CD4-positive, alpha-beta T cell treated with Interleukin-1 beta for 1 hour (primary cell): Measurements from ENCODE around the gene LTF.
"Not testable (repeated sequence)": the region's sequence is repeated elsewhere in the genome, so short reads cannot be mapped to it uniquely, and the experiment has no call there.

Source experiments
- DNase-seq, 2 donors: peaks; one replicate each; pipeline ENCODE4 v3.0.0-alpha.2; 2020 to 2022

Gene LTF

DNA sequence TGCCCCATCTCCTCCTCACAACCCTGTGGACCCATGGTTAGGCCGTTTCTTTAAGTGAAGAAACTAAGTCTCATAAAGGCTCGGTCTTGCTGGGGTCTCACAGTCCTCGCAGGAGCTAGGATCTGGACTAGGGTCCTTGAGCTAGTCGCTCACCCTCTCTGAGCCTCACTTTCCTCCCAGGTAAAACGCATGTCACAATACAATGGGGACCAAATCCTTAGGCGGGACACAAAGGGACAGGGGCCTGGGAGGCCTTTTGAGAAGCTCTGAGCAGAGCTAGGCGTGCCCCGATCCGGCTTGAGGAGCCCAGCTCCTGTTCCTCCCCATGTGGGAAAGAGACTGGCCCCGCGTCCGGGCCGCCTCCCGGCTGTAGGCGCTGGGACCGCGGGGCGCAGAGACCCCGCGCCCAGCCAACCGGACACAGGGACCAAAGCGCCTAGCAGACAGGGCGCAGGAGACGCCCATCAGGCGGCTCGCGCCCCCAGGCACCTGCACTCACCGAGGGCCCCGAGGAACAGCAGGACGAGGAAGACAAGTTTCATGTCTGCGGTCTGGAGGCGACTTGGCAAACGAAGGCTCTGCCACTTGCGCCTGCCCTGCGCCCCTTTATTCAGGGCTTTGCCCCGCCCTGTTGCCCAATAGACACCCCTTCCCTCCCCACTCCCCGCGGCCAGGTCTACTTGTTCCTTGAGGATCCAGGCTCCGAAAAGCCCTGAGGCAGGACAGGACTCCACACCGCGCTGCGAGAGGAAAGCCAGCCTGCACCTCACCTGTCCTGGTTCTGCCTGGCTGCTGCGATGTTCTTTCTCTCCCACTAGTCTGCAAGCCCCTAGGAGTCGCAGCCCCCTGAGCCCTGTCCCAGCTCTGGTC lies at the start of gene LTF:
Gene LTF (minus strand): TSS at position 580 of the 870 bp plus-strand sequence. CDS start 38 bp downstream, at position 542.
- DNase-seq, result no peak

- no peak for DNase-seq
Measured at GRCh38 chr3:46512191-46512749, 47.6 kb upstream of the LTF start.

GRCh38 chr3:46509661-46510187 lies 45.0 kb upstream of the LTF start:
- no peak for DNase-seq

DNA sequence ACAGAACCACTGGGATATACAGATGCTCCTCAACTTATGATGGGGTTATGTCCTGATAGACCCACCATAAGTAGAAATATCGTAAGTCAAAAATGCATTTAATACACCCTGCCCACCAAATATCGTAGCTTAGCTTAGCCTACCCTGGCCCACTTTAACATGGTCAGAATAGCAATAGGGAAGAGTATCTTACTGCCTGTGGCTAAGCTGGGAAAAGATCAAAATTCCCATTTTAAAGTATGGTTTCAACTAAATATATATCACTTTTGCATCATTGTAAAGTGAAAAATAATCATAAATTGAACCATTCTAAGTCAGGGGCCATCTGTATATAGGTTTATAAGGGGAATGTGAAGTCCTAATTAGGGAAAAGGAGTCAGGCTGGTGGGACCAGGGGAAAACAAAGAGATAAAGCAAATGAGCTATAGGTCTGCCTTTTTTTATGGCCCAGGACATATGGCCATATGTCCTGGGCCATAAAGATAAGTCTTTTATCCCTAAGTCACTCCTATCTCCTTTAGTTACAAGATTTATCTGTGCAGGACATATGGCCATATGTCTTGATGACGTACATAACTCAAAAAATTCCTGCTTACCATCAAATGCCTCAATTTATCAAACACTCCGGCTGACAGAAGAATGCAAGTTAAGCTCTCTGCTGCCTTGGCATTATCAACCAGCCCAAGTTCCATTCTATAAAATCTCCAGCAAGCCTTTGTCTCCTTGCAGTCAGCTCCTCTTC lies 44.3 kb upstream of the LTF start:
- no peak for DNase-seq

GRCh38 chr3:46506526-46506925 lies 41.8 kb upstream of the LTF start:
- no peak for DNase-seq

- no peak for DNase-seq
Measured at GRCh38 chr3:46505953-46506352, 41.2 kb upstream of the LTF start.

GRCh38 chr3:46504789-46505188 lies 40.1 kb upstream of the LTF start:
- no peak for DNase-seq

DNA sequence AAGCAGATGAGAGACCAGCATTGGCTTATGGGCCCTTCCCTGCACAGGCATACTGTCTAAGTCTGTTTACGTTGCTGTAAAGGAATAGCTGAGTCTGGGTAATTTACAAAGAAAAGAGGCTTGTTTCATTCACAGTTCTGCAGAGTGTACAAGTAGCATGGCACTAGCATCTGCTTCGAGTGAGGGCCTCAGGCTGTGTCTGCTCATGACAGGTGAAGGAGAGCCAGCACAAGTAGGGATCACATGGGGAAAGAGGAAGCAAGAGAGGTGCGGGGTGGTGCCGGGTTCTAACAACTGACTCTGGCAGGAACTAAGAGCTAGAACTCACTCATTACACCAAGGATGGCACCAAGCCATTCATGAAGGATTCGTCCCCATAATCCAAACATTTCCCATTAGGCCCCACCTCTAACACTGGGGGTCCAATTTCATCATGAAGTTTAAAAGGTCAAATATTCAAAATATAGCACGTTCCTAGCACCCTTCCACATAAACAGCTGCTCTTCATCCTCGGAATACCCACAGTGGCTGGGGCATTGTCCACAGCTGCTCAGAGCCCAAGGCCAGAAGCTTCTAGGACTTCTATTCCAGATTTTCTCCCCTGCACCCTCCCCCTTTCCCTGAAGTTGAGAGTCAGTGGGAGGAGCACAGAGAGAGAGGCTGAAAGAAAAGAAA lies 38.6 kb upstream of the LTF start:
- DNase-seq, result no peak

DNA sequence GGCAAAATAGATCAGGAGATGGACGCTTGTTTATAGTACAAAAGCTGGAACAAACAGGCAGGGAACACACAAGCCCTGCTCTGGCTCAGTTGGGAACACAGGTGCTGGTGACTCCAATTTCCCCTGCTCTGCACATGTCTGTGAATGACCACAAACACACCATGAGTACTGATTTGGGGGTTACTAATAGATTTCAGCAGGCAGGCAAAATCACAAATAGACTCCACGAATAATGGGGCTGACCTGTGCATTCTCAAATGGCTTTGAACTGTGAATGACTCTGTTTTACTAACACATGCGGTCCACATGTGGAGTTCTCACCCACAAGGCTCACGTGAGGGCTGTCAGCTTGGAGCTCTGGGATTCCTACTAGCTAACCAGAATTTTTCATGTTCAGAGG lies 37.0 kb upstream of the LTF start:
- DNase-seq, result no peak

DNA sequence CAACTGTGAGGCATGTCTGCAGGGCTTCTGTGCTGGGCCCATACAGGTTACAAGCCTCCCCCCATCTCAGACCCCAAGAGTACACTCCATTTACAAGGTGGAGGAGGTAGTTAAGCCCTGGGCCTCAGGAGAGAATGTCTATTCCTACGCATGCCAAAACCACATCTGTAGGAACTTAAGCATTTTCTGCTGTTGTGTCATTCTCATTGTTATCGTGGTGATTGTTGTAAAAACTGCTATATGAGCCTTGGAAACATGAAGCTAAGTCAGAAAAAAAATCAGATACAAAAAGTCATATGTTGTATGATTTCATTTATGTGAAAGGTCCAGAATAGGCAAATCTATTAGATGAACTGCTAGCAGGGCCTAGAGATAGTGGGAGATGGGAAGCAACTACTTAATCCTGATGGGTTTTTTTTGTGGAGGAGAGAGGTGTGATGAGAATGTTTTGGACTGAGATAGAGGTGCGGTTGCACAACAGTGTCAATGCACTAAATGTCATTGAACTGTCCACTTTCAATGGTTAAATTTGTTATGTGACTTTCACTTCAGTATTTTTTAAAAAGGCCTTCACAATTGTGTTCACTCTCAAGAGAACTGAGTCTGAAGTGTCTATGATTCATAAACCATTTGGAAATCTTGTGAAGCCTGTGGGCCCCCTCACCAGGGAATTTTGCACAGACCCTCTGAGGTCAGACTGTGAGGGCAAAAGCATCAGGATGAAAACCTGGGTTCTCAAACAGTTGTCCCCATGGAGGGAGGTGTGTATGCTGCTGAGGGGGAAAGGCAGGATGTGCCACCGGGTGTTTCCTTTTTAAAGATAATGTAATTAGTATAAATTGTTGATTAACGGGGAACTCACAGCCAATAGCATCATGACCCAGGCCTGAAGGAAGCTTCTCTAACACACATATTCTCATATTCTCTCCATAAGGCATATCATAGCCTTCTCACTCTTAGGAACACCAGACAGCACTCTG lies 36.2 kb upstream of the LTF start:
- no peak for DNase-seq

- DNase-seq, result no peak
Measured at GRCh38 chr3:46498916-46499519, 34.3 kb upstream of the LTF start.

- no peak for DNase-seq
Measured at GRCh38 chr3:46497556-46498265, 33.0 kb upstream of the LTF start, which contains the start of gene RTP3. TSS of gene RTP3 (plus strand) at chr3:46497976. CDS start at chr3:46498063, 87 bp downstream.

DNA sequence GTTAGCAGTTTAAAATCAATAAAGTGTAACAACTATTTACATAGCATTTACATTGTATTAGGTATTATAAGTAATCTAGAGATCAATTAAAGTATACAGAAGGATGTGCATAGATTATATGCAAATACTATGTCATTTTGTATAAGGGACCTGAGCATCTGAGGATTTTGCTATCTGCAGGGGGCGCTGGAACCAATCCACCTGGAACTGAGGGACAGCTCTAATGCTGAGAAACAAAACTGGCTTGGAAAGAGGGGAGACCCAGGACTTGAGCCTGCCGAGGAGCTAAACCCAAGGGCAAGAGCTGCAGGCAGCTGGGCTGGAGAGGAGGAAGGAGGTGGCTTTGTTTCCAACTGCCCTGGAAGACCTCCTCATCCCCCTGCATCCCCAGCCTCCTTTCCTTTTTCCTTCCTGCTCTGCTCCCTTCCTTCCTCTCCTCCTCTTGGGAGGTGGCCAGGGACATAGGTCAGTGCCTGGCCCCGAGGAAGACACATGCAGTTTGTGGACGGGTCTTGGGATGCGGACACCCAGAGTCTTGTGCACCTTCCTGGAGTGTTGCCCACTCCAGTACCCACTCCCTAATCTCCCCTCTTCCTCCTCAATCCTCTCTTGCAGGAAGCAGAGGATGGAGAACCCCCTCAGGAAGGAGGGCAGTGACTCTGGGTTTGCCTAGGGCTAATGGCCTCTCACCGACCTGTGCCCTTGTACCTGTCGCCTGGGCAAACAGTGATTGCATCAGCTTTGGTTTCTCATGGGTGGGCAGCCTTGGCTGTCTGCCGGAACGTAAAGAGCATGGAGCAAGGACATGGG lies 32.2 kb upstream of the LTF start:
- peak; percentile 23 to 45 for DNase-seq

DNA sequence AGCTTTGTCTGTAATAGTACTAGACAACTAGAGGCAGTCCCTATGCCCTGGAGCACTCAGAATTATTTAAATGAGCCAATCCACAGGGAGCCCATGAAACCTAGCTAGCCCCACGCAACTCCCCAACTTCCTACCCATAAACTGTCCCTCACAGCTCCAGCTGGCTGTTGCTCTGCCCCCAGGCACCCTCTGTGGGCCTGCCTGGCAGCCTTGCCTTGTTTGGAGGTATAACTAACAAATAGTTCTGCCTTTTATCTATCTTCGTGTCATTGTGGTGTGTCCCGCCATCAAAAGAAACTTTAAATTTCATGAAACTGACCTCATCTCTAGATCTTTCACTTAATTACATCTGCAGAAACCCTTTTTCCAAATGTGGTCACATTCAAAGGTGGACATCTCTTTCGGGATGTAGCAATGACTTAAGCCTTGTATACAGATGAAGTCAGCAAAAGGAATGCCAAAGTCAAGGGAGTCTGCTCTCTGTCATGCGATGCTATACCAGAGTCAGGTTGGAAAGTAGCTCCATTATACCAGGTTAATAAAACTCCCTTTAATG lies 31.3 kb upstream of the LTF start:
- no peak for DNase-seq

DNA sequence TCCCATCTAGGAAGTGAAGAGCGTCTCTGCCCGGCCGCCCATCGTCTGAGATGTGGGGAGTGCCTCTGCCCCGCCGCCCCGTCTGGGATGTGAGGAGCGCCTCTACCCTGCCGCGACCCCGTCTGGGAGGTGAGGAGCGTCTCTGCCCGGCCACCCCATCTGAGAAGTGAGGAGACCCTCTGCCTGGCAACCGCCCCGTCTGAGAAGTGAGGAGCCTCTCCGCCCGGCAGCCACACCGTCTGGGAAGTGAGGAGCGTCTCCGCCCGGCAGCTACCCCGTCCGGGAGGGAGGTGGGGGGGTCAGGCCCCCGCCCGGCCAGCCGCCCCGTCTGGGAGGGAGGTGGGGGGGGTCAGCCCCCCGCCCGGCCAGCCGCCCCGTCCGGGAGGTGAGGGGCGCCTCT lies 29.8 kb upstream of the LTF start:
- DNase-seq, result not testable (repeated sequence)

- DNase-seq, result no peak
Measured at GRCh38 chr3:46492890-46493547, 28.3 kb upstream of the LTF start.

GRCh38 chr3:46491089-46492070 lies 26.7 kb upstream of the LTF start:
- no peak for DNase-seq
